ENCODE measurements around the gene VBP1. TPM values are rescaled to one million over a fixed set of nuclear protein-coding genes. Genes with fewer than 3 reads are reported as not detected.
"Not testable (repeated sequence)": the region's sequence is repeated elsewhere in the genome, so short reads cannot be mapped to it uniquely, and the experiment has no call there.

VBP1 gene
- total RNA-seq, 1 donor from 2014 or later = 63.9 TPM

- Histone ChIP-seq H3K9me3 (replicated peaks) (peaks cover 10% of the 10 kb centered on the region), H3K36me3 (no peaks in the 10 kb centered on the region), H3K4me1 (peaks cover 7% of the 10 kb centered on the region), H3K4me3 (no peak overlapping the region), H3K27me3 (ENCODE audit: low read depth) (no peaks in the 10 kb centered on the region), H3K27ac (replicated peaks) (no peak overlapping the region)
- intact Hi-C loops (cut with micrococcal nuclease) = no loop called here
- TF ChIP-seq CTCF (IDR thresholded peaks at IDR 0.05; ENCODE audit: borderline replicate concordance) = no peak
- DNase-seq = no peak
Measured at GRCh38 chrX:155266439-155266838, 50.2 kb downstream of the VBP1 start.

- DNase-seq; H3K27ac ChIP-seq (replicated peaks); H3K36me3 ChIP-seq; intact Hi-C loops (cut with micrococcal nuclease); H3K4me1 ChIP-seq; H3K27me3 ChIP-seq (ENCODE audit: low read depth); H3K4me3 ChIP-seq: not testable (repeated sequence)
- peaks cover 19% of the 10 kb centered on the region for H3K9me3 ChIP-seq (replicated peaks)
Measured at GRCh38 chrX:155267995-155268394, 51.7 kb downstream of the VBP1 start.

GRCh38 chrX:155270969-155271368, 54.7 kb downstream of the VBP1 start:
- Histone ChIP-seq H3K4me3 (no peak overlapping the region), H3K36me3 (no peaks in the 10 kb centered on the region), H3K9me3 (replicated peaks) (peaks cover 19% of the 10 kb centered on the region), H3K27me3 (ENCODE audit: low read depth) (no peaks in the 10 kb centered on the region), H3K27ac (replicated peaks) (no peak overlapping the region), H3K4me1 (no peaks in the 10 kb centered on the region)
- intact Hi-C loops (cut with micrococcal nuclease) = no loop called here
- TF ChIP-seq CTCF (IDR thresholded peaks at IDR 0.05; ENCODE audit: borderline replicate concordance) = no peak
- no peak for DNase-seq

GRCh38 chrX:155279873-155280272, 63.6 kb downstream of the VBP1 start:
- H3K4me1 ChIP-seq = no peaks in the 10 kb centered on the region
- no peak for DNase-seq
- no peak overlapping the region for H3K27ac ChIP-seq (replicated peaks)
- TF ChIP-seq CTCF (IDR thresholded peaks at IDR 0.05; ENCODE audit: borderline replicate concordance) = no peak
- H3K4me3 ChIP-seq = no peak overlapping the region
- no peaks in the 10 kb centered on the region for H3K9me3 ChIP-seq (replicated peaks)
- intact Hi-C loops (cut with micrococcal nuclease) = no loop called here
- H3K36me3 ChIP-seq = peaks cover 14% of the 10 kb centered on the region
- no peaks in the 10 kb centered on the region for H3K27me3 ChIP-seq (ENCODE audit: low read depth)

Other genes starting within 250 kb of the VBP1 start
- 49.7 TPM for gene F8, start 193.7 kb upstream of the VBP1 start, total RNA-seq
- 364 TPM for gene FUNDC2, start 189.6 kb upstream of the VBP1 start, total RNA-seq
- 28.1 TPM for gene CMC4, start 145.3 kb upstream of the VBP1 start, total RNA-seq
- gene MTCP1, start 145.3 kb upstream of the VBP1 start, total RNA-seq = 56.9 TPM
- 17.0 TPM for gene BRCC3, start 145.0 kb upstream of the VBP1 start, total RNA-seq
- gene RAB39B, start 48.0 kb downstream of the VBP1 start, total RNA-seq = 0.11 TPM
- 11.7 TPM for gene CLIC2, start 118.2 kb downstream of the VBP1 start, total RNA-seq
- gene F8A2, start 165.6 kb downstream of the VBP1 start, total RNA-seq = not detected
- 0.19 TPM for gene F8A3, start 242.2 kb downstream of the VBP1 start, total RNA-seq

Measured in left ventricle myocardium inferior (tissue), 1 donor.